Measurements from ENCODE around the gene PHF21B.

PHF21B gene

DNA sequence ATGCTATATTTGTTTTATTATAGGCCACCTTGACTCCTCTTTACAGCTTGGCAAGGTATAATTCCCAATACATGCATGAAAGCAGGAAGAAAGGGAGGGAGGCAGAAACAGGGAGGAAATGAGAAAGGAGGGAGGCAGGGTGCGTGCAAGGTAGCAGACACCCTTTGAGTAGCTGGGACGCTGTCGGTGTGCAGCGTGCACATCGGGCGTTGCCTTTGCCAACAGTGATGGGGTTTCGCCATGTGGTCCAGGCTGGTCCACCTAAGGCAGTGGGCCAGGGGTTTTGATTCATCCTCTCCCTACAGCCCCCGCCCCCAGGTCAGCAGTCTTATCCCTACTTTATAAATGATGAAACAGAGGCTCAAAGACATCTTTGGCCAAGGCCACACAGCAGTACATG, 25.0 kb upstream of the PHF21B start:
- DNase-seq (ENCODE audit: low read depth), result no peak
- TF ChIP-seq, protein P1, sequence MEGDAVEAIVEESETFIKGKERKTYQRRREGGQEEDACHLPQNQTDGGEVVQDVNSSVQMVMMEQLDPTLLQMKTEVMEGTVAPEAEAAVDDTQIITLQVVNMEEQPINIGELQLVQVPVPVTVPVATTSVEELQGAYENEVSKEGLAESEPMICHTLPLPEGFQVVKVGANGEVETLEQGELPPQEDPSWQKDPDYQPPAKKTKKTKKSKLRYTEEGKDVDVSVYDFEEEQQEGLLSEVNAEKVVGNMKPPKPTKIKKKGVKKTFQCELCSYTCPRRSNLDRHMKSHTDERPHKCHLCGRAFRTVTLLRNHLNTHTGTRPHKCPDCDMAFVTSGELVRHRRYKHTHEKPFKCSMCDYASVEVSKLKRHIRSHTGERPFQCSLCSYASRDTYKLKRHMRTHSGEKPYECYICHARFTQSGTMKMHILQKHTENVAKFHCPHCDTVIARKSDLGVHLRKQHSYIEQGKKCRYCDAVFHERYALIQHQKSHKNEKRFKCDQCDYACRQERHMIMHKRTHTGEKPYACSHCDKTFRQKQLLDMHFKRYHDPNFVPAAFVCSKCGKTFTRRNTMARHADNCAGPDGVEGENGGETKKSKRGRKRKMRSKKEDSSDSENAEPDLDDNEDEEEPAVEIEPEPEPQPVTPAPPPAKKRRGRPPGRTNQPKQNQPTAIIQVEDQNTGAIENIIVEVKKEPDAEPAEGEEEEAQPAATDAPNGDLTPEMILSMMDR (IDR thresholded peaks at IDR 0.05; ENCODE audit: control insufficient read depth, insufficient read depth, low read depth, low read length, missing control alignments), result no peak
- no peak overlapping the region for H3K4me3 ChIP-seq (ENCODE audit: control insufficient read depth, low read depth, low read length)

DNA sequence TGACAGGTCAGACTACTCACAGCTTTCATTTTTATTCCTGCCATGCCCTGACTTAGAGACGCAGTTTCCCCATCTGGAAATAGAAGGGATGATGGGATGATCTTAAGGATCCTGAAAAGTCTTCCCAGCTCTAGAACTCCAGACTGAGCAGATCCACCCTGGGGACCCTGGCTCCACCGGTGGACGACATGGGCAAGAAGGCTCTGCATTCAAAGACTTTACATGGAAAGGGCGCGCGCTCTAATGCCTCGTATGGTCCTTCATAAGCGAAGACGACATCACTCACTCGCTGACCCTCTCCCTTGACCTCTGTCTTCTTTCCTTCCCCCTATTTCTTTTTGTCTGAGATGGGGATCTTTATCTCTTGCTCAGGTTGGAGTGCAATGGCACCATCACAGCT, 24.4 kb upstream of the PHF21B start:
- no peak for DNase-seq (ENCODE audit: low read depth)
- no peak overlapping the region for H3K4me3 ChIP-seq (ENCODE audit: control insufficient read depth, low read depth, low read length)
- TF ChIP-seq, protein P1 (IDR thresholded peaks at IDR 0.05; ENCODE audit: control insufficient read depth, insufficient read depth, low read depth, low read length, missing control alignments), result no peak

DNA sequence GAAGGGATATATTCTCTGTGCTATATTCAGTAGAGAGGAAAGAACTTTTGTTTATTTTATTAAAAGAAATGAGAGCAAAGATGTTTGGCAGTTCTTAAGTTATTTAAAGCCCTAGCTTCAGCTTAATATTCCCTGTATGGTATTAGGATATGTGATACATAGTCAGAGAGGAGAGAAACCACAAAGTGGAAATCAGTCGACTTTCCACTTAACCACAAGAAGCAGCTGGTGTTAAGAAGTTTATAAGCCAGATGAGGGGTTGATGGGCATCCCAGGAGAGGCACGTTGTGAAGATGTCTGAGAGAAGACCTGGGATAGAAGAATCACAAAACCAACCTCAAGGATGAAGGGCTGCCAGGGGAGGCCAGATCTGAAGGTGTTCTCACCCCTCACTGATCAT, 23.3 kb upstream of the PHF21B start:
- no peak overlapping the region for H3K4me3 ChIP-seq (ENCODE audit: control insufficient read depth, low read depth, low read length)
- no peak for DNase-seq (ENCODE audit: low read depth)
- TF ChIP-seq, protein P1 (IDR thresholded peaks at IDR 0.05; ENCODE audit: control insufficient read depth, insufficient read depth, low read depth, low read length, missing control alignments), result no peak

DNA sequence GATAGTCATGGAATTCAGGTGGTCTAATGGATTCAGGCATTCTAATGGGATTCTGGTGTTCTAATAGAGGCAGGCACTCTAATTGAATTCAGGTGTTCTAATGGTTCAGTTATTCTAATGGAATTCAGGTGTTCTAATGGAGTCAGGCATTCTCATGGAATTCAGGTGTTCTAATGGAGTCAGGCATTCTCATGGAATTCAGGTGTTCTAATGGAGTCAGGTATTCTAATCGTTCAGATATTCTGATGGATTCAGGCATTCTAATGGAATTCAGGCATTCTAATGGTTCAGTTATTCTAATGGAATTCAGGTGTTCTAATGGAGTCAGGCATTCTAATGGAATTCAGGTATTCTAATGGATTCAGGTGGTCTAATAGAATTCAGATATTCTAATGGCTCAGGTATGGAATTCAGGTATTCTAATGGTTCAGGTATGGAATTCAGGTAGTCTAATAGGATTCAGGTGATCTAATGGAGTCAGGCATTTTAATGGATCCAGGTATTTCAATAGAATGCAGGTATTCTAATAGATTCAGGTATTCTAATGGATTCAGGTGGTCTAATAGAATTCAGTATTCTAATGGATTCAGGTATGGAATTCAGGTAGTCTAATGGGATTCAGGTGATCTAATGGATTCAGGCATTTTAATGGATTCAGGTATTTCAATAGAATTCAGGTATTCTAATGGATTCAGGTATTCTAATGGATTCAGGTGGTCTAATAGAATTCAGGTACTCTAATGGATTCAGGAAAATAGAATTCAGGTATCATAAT, 22.0 kb upstream of the PHF21B start:
- no peak for DNase-seq (ENCODE audit: low read depth)
- H3K4me3 ChIP-seq (ENCODE audit: control insufficient read depth, low read depth, low read length), result no peak overlapping the region
- TF ChIP-seq, protein P1 (IDR thresholded peaks at IDR 0.05; ENCODE audit: control insufficient read depth, insufficient read depth, low read depth, low read length, missing control alignments), result no peak

DNA sequence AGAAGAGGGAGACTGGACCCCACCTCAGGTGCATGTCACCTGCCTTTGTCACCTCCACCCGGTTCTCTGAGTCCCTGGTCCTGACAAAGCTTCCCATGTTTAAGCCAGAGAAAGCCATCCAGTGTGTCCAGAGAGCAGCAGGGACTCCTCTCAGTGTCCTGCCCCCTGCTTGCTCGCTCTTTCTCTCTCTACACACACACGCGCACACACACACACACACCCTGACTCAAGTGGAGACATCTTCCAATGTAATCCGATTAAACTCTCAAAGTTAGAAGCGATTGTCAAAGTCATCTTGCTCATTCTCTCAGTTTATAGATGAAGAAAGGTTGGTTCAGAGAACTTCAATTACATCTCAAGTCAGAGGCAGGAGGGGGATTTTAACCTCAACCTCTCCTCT, 19.7 kb upstream of the PHF21B start:
- no peak overlapping the region for H3K4me3 ChIP-seq (ENCODE audit: control insufficient read depth, low read depth, low read length)
- TF ChIP-seq, protein P1 (IDR thresholded peaks at IDR 0.05; ENCODE audit: control insufficient read depth, insufficient read depth, low read depth, low read length, missing control alignments), result no peak
- no peak for DNase-seq (ENCODE audit: low read depth)

DNA sequence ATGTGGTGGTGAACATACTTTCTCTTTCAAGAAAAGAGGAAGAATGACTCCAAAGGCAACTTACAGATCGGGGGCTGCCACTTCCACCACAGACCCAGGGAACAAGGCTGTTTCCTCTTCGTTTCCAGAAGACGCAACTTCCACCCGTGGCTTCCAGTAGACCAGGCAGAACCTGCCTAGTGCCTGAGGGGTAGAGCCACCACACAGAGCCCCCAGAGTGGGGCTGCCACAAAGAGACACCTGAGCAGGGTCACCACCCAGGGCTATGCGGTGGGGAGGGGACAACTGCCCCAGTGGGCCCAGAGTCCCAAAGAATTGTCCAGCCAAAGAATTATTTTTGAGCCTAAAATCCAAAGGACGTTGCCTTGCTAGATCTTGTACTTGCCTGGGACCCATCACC, 16.7 kb upstream of the PHF21B start:
- TF ChIP-seq, protein P1 (IDR thresholded peaks at IDR 0.05; ENCODE audit: control insufficient read depth, insufficient read depth, low read depth, low read length, missing control alignments), result no peak
- no peak for DNase-seq (ENCODE audit: low read depth)
- no peak overlapping the region for H3K4me3 ChIP-seq (ENCODE audit: control insufficient read depth, low read depth, low read length)
